GM18868 (cell line): ENCODE data around the gene GUCY1A1.

ENCODE experiments used
- ATAC-seq: cut with Tn5 transposase; IDR thresholded peaks from one replicate; pipeline ENCODE4 v1.9.1; 2021; ENCODE audit warnings: mild to moderate bottlenecking, moderate library complexity; ENCODE audit not compliant: unreplicated experiment

The GUCY1A1 gene

DNA sequence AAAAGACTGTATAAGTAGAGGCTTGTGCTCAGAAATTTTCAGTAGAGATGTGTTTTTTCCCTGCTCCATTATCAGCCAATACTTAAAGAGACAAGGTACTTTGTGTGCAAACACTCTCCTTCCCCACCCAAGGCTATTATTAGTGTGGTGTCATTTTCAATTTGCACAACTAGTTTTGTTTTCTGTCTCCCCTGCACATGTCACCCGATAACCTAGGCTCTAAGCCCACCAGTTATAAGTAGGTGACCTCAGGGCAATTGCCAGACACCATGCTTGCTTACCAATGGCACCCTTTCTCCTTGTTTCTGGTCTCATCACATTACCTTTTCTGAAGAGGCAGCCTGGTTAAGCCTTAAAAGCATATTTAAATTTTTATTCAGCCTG, 8.0 kb upstream of the GUCY1A1 start:
- peak; percentile 51 for ATAC-seq

GRCh38 chr4:155659176-155659575, 7.5 kb upstream of the GUCY1A1 start:
- ATAC-seq: peak; percentile 10

- ATAC-seq: no peak
Observed at GRCh38 chr4:155660436-155660835, 6.2 kb upstream of the GUCY1A1 start.

GRCh38 chr4:155665054-155665453, 1.6 kb upstream of the GUCY1A1 start:
- ATAC-seq: no peak

DNA sequence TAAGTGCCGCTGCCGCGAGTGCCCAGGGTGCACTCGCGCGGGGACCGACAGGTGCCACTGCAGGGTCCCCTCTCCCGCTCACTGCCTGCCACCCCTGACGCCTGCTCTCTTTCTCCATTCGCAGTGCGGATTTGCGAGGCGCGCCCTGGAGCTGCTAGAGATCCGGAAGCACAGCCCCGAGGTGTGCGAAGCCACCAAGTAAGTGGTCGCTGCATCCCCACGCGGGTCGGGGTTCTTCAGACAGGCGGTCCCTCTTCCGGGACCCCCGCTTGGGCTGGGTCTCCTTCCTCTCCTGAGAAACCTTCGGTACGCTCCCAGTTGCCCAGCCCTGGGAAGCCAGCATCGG, 547 bp downstream of the GUCY1A1 start:
- peak; percentile 58 for ATAC-seq

GRCh38 chr4:155667568-155668511, 1.2 kb downstream of the GUCY1A1 start:
- ATAC-seq: peak; percentile 57

- no peak for ATAC-seq
Observed at GRCh38 chr4:155668707-155669220, 2.1 kb downstream of the GUCY1A1 start.

DNA sequence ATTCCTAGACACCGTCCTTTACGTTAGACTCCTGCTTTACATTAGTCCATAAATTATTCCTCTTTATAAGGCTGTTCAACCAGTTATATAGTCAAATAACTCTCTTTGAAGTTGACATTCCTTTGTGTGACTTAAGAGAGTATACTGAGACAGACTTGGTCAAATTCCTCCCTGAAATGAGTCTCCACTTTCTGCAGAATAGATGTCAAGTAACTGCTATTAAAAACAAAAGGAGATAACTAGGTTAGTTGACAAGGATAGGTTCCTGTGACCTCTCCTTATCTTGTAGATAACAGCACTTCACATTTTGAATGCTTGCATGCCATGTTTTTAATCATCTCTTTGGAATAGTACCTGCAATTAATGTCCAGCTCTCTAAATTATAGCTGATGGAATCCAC, 5.7 kb downstream of the GUCY1A1 start:
- no peak for ATAC-seq

GRCh38 chr4:155673453-155673979, 6.9 kb downstream of the GUCY1A1 start:
- ATAC-seq: no peak

- no peak for ATAC-seq
Observed at GRCh38 chr4:155674669-155675071, 8.0 kb downstream of the GUCY1A1 start.

DNA sequence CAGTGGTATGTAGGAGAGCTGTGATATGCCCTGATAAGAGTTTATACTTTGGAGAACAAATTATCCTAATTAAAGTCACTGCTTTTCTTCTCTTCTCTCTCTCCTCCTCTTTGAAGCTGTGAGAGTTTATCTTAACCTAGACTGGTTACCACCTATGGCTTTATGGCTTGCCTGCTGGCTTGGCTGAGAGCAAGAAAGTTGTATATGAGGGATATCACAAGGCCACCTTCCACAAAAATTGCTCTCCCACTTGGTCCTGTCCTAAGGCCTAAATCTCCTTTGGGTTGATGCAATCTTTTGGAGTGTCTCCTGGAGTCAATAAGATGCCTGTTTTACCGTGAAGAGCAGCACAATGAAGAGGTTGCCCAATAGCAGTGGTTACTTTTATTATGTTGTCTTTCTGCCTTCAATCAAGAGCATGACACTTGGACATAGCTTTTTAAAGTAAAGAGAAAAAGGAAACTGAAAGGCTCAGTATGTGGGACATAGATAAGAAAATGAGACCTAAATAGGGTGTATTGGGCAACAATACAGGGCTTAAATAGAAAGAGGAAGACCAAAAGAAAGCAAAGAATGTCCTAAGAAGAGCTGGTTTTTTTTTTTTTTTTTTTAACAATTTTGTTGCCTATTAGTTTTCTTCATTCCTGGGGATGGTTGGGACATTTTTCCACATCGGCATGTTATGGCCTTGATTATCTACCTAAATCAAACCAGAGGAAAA, 9.2 kb downstream of the GUCY1A1 start:
- peak; percentile 94 for ATAC-seq

- peak; percentile 22 for ATAC-seq
Observed at GRCh38 chr4:155676430-155676825, 9.8 kb downstream of the GUCY1A1 start.

- no peak for ATAC-seq
Observed at GRCh38 chr4:155678011-155678410, 11.4 kb downstream of the GUCY1A1 start.

DNA sequence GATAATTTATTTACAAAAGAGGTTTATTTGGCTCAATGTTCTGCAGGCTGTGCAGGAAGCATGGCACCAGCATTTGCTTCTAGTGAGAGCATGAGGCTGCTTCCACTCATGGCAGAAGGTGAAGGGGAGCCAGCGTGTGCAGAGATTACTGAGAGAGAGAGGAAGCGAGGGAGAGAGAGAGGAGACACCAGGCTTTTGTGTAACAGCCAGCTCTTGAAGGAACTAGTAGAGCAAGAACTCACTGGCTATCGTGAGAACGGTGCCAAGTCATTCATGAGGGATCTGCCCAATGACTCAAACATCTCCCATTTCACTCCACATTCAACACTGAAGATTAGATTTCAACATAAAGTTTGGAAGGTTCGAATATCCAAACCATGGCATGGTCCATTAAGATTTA, 12.7 kb downstream of the GUCY1A1 start:
- no peak for ATAC-seq

DNA sequence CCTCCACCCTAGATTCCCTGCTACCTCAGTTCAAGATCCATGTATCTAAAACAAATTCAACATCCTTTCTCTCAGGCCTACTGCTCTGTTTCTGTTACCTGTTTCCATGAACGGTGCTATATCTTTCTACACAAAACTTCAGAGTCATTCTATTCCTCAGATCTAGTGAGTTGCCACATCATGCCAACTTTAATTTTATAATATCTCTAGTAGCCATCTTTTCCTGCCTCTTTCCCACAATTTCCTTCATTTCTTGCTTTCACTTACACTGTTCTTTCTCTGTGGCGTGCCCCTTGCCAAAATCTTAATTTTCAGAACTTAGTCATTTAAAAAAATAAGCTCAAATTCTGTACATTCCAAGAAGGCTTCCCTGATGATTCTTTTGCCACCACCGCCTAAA, 15.2 kb downstream of the GUCY1A1 start:
- ATAC-seq: no peak

GRCh38 chr4:155684423-155684822, 17.8 kb downstream of the GUCY1A1 start:
- no peak for ATAC-seq

DNA sequence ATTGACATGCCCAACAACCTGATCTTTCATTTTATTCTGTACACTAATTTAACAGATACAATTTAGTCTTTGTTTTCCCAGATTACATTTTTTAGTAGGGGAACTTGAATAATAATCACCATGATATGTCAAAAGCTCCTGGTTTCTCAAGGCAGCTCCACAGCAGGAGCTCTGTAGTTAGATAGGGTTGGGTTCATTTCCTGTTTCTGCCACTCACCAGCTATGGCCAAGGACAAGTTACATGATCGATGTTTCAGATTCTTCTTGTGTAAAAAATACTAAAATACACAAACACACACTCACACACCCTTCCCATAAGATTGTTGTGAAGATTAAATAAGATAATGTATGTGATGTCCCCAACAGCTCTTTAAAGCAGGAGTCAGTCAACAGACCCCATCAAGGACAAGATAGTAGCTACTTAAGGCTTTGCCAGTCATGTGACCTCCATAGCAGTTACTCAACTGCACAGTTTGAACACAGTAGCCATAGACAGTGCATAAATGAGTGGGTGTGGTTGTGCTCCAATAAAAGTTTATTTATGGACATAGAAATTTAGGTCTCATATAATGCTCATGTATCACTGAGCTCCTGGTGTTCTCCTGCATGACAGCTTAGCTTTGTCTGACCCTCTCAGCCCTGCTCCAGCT, 18.4 kb downstream of the GUCY1A1 start:
- ATAC-seq: peak; percentile 40

DNA sequence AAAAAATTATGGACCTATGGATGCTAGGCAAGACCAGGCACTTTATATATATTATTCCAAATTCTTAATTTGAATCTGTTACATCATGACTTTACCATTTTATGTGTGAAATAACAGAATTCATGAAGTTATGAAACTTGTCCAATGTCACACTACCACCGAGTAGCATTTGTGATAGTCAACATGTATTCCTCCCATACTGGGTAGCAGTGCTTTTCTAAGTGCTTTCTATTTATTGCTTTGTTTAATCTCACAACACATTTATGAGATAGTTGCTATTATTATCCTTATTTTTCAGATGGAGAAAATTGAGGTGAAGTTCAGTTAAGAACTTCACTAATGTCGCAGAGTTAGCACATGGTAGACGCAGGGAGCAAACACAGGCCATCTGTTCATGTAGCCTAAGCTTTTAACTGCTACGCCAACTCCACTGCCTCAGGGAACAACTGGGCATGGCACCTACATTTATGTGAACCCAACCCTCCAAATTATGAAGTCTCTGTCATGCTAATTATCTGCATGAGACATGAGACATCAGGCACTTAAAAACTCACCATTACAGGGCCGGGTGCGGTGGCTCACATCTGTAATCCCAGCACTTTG, 20.8 kb downstream of the GUCY1A1 start:
- ATAC-seq: no peak

- ATAC-seq: no peak
Observed at GRCh38 chr4:155688211-155688610, 21.6 kb downstream of the GUCY1A1 start.

DNA sequence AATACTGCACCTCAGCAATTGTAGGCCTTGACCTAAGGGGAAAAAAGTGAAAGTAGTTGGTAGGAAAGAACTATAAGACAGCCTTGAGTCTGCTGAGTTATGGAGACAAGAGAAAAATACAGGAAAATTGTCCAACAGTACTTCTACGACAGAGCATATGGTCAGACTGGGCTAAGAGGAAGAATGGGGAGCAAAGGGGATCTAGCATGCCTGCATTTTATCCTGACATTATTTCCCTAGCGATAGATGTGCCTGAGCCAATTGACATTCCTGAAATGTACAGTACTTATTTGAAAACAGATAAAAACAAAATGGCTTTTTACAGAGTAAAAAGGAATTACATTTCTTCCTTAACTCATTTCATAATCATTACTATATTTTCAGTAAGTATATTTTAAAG, 22.2 kb downstream of the GUCY1A1 start:
- no peak for ATAC-seq
